Epidermal melanocyte (primary cell): ENCODE results near the gene PALLD.

Source experiments
- DNase-seq: peaks from one replicate; pipeline ENCODE4 v3.0.0; 2011; ENCODE audit warnings: low spot score; ENCODE audit not compliant: insufficient read length

PALLD gene

GRCh38 chr4:168646001-168646768, 149.3 kb downstream of the PALLD start:
- DNase-seq: no peak

- DNase-seq: no peak
Observed at GRCh38 chr4:168647646-168648375, 151.0 kb downstream of the PALLD start.

DNA sequence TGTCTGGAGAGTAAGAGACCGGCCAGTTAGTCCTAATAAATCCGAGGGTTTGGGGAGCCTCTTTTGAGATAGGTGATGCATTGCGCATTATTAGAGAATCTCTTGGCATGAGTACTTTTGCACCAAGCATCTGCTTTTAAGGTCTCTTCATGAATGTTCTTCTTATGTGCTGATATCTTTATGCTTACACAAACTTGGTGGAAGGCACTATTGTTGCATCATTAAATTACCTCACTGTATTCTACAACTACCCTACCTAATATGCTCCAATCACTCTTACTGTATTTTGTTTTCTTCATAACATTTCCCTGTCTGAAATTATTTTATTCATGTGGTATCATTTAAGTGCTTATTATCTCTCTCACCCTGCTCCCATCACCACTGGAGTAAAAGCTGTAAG, 151.6 kb downstream of the PALLD start:
- DNase-seq: no peak

DNA sequence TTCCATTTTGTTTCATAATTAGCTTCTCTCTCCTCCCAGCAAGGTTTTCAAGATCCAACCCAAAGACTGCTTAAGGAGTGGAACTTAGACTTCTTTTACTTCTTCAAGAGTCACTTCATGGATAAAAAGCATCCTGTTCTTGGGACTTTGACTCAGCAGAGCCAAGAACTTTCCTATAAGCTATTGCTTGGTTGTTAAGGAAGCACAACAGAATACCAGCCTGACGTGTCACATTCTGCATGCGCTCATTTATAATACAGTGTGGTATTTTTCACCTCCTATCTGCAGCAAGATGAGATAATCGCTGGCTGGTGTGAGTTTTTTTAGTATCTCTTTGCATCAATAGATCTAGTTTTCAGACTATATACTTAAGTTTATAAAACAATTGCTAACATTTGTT, 152.1 kb downstream of the PALLD start:
- DNase-seq: no peak

GRCh38 chr4:168651374-168651773, 154.5 kb downstream of the PALLD start:
- no peak for DNase-seq

- DNase-seq: no peak
Observed at GRCh38 chr4:168651864-168652263, 155.0 kb downstream of the PALLD start.

DNA sequence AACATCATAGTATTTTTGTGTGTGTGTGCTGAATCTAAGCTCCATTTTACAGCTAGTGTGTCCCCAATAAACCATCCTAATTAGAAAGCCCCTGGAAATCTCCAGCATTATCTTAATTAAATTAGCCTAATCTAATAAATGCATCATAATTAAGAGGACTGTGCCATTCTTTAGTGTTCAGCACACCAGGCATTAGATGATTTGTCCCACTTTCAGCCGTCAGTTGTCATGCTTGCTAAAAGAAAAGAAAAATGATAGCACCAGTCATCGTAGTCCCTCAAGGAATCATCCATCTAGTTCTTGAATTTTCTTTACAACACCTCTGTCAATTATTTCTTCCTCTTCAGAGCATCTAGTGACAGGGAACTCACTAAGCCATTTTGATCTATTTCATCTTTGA, 155.9 kb downstream of the PALLD start:
- no peak for DNase-seq

GRCh38 chr4:168654104-168654847, 157.4 kb downstream of the PALLD start:
- no peak for DNase-seq

- no peak for DNase-seq
Observed at GRCh38 chr4:168654848-168655174, 158.0 kb downstream of the PALLD start.

- DNase-seq: no peak
Observed at GRCh38 chr4:168655182-168655581, 158.3 kb downstream of the PALLD start.

- DNase-seq: no peak
Observed at GRCh38 chr4:168656055-168656660, 159.3 kb downstream of the PALLD start.

GRCh38 chr4:168656946-168657473, 160.2 kb downstream of the PALLD start:
- DNase-seq: no peak

DNA sequence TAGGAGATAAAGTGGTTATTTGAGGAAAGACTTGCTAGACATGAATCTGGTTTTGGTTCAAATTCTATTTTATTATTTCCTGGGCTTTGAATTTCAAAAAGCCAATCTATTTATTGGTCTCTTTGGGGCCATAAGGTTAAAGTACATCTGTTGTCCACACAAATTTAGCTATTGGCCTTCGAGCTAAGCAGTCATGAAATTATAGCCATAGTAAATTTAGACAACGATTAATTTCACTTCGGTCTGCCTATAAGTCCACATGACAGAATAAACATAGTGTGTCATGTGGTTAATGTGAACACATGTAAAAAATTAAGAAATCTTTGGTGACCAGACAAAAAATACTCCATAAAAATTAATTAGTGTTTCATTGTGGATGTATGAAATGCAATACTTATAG, 161.9 kb downstream of the PALLD start:
- DNase-seq: no peak

GRCh38 chr4:168659741-168660465, 163.1 kb downstream of the PALLD start:
- no peak for DNase-seq

DNA sequence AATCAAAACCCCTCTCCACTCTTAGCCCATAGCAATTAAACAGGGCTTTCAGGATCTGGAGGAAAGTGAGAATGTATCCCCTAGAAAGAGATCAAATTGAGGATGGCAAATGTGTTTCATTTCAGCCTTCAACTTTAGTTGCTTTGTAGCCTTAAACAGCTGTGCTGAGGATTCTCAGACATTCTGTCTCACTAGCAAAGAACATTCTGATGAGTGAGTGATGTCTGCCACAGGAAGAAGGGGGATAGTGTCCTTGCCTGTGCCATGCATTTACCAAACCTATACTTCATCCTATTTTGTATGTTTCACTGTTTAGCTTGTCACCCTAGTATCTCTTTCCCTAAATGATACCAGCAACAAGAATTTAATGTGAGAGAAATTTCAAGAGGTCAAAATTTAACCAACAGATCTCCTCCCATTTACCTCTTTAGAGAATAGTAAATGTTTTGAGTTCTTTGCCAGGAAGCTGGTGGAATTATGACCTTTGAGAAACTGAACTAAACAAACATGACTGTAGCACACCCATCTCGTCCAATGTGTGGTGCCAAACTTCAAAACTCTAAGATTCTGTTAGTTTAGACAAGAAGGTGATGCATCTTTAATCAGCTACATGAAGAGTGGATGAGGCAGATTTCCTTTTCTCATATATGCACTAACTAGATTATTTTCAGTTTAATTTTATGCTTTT, 165.6 kb downstream of the PALLD start:
- DNase-seq: no peak

DNA sequence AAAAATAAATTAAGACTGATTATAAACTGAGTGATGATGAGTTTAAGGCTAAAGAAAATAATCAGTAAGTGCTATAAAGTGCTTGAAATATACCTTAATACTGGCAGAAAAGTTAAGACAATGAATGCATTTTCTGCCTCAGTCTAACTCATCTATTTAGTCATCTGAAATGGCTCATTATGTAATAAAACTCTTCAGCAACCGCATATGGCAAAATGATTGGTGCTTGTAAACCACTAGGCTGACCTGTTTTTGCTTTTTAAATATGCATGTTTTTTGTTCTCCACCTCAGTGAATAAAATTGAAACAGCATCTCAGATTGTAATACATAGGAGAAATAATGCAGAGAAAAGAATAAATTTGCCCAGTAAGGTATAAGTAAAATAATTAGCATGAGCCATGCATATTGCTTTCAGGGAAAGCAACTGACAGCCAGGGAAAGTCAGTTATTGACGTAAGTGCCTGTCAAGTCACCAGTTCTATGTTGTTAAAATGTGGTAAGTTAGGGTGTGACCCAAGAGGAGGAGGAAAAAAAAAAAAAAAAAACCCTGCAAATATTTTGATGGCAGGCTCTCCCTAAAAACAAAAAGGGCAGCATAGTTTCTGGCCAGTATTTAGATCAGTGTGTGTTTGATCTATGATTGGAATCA, 167.5 kb downstream of the PALLD start:
- DNase-seq: no peak

DNA sequence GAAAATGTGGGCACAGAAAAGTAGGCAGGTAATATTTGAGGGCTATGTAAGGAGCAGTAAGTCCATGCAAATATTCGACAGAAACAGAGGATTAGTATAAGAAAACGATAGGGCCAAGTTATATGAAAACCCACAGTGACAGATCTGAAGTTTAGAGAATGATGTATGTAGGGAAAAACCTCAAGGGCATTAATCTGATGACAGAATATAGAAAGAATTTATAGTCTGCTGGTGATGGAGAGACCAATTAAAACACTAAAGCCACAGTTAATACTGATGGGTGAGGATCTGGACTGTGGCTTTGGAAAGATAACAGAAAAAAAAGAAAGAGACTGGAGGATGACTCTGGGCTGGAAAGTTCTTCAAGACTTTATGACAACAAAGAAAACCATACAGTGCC, 169.7 kb downstream of the PALLD start:
- no peak for DNase-seq

- no peak for DNase-seq
Observed at GRCh38 chr4:168667376-168667775, 170.5 kb downstream of the PALLD start.

DNA sequence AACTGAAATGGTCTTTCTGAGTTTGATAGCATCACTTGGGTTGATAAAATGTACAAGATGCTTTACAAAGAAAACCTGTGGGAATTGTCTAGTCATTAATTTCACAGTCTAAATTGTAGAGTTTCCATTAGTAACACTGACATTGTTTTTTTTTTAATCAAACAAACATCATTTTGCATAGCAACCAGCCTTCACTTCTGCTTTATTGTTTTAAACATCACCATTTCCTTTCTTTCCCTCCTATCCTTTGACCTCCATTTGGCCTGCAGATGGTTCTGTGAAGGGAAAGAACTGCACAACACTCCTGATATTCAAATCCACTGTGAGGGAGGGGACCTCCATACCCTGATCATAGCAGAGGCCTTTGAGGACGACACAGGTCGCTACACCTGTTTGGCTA, 171.1 kb downstream of the PALLD start:
- DNase-seq: no peak

GRCh38 chr4:168673476-168673875, 176.6 kb downstream of the PALLD start:
- no peak for DNase-seq
